Left ventricle myocardium superior (tissue), 1 donor: ENCODE measurements around the gene DNAJC18. TPM values are rescaled to one million over a fixed set of nuclear protein-coding genes. Genes with fewer than 3 reads are reported as not detected.
A peak's percentile ranks its signal among the peaks of the same experiment; 100 is the strongest.
"Not testable (repeated sequence)": the region's sequence is repeated elsewhere in the genome, so short reads cannot be mapped to it uniquely, and the experiment has no call there.

Source experiments
- ATAC-seq: fragments of 200-7000 bp; cut with Tn5 transposase; one replicate; pipeline ENCODE4 v1.9.1; 2020; ENCODE audit warnings: mild to moderate bottlenecking, moderate library complexity
- DNase-seq: peaks from one replicate; pipeline ENCODE4 v3.0.0-alpha.2; 2020
- intact Hi-C: fragments of 100-400 bp; cut with micrococcal nuclease; formaldehyde crosslinking; loops from one replicate; pipeline ENCODE4 v1.11.0; 2022
- long read RNA-seq: library from polyadenylated mRNA; unstranded; transcript quantifications from one replicate; pipeline ENCODE4 v2.0.0, GENCODE V29; 2021
- total RNA-seq: library from RNA; stranded (reverse); fragmentation: NEBNext Ultra II Directional; extraction: Animal tissue kit (Norgen Biotek cat#: 25700); gene quantifications from one replicate; pipeline ENCODE4 v1.2.1, GENCODE V29; 2021
- donor health status: DM: no; HTN: yes; CAD: no; lungs with severe emphysema.

Gene DNAJC18
- 10.5 TPM for total RNA-seq
- long read RNA-seq, full-length matches to known transcripts = 9 of 11 reads
- long read RNA-seq, partial matches to known transcripts = 0 of 11 reads
- long read RNA-seq, other reads (novel, unspliced or antisense) = 2 of 11 reads

DNA sequence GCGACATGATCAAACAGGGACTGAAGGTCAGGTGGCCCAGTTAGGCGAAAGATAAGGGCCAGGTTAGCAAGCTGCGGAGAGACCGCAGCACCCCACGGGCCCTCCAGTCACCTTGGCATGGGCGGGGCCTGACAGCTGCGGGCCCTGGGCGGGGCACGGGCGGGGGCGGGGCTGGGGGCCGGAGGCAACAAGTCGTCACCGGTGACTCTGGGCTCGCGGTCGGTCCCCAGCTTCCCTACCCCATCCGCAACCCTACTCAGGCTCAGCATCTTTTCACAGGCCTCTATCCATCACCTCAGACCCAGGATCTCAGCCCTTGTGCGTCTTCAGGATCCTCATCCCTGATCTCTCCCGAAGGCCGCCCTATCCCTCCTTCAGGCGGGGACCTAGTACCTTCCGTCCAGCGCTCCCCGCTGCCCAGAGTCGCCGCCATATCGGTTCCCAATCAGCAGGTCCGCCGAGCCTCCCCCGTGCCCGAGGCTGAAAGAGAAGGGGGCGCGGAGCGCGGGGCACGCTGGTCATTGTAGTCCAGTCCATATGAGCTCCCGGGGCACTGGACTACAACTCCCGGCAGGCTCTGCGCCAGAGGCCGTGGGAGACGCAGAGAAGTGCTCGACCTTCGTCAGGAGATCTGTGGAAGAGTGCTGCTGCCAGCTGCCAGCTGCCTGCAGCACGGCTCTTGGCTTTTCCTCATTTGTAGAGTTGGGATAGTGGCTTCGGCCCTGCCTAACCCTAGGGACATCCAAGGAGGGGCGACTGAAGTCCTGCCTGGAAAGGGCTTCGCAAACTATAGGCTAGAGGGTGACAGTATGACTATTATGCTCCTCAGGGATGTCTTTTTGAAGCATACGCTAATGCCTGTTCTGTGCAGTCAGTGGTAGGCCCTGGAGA is at the start of gene DNAJC18:
TSS of gene DNAJC18 (minus strand) at position 513 of the 891 bp plus-strand sequence. CDS start at position 433, 80 bp downstream.
- peak; percentile 98 for DNase-seq
- intact Hi-C loops = loop anchor here (5.0 kb wide), 1 partner anchor 73 kb away; no protein-coding TSS in a partner anchor
- peak; percentile 99 for ATAC-seq

- intact Hi-C loops = no loop called here
- peak; percentile 69 for ATAC-seq
- peak; percentile 57 for DNase-seq
Measured at GRCh38 chr5:139488260-139488659, 48.9 kb upstream of the DNAJC18 start.

DNA sequence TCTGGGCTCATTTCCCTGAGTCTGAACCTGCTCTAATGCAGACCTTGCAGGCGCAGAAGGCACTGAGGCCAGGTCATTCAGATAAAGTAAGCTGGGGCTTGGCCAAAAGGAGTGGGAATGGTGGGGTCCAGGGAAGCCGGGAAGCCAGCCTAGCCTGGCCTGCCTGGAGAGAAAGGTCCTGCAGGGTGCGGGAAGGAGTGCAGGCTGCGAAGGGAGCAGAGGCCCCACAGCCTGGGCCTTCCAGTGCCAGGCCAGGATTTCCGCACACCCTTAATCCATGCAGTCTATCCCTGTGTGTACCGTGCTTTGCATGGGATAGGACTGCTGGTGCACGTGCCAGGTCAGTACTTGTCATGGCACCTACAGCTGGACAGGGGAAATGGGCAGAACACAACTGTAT is 46.9 kb upstream of the DNAJC18 start:
- no peak for DNase-seq
- ATAC-seq = no peak
- intact Hi-C loops = no loop called here

DNA sequence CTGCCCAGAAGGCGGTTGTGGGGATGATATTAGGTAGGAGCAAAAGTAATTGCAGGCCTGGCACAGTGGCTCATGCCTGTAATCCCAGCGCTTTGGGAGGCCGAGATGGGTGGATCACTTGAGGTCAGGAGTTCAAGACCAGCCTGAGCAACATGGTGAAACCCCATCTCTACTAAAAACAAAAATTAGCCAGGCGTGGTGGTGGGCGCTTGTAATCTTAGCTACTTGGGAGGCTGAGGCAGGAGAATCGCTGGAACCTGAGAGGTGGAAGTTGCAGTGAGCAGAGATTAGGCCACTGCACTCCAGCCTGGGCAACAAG is 43.5 kb upstream of the DNAJC18 start:
- DNase-seq, intact Hi-C loops, ATAC-seq: not testable (repeated sequence)

DNA sequence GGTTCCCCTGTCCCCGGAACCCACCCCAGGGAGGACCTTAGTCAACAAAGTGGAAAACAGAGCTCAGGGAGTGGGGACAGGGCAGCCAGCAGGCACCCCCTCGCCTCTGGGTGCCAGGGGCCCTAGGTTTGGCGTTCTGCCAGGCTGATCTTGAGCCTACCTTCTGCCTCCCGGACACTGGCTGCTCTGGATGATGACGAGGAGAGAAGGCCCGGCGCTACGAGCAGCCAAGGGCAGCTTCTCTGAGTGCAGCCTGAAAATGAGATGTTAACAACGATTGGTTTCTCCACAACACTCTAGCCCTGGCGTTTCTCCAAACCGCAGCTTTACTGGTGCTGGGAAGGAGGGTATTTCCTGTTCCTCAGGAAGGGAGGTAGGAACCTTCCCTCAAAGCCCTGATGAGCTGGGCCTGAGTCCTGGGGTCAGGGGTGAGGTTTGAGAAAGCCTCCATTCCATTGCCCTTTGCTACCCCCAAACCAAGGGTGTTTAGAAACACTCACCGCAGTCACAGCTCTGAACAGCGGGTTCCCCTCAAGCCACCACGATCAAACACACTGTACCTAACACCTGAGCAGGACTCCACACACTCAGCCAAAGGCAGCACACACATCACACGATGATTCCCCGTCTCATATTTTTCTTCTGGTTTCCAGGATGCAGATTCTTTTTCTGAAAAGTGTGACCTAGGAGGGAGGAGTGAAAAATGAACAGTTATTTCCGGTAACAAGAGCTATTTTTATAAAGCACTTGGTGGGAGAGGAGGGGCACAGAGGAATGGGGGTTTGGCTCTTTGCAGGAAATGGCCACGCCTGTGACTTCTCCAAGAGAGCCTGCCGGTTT is 42.9 kb upstream of the DNAJC18 start, which contains the start of gene STING1:
TSS of gene STING1 (minus strand) at position 709 of the 840 bp plus-strand sequence. CDS start 1,054 bp downstream, outside the sequence.
- peak; percentile 83 for DNase-seq
- ATAC-seq = peak; percentile 77
- intact Hi-C loops = no loop called here

DNA sequence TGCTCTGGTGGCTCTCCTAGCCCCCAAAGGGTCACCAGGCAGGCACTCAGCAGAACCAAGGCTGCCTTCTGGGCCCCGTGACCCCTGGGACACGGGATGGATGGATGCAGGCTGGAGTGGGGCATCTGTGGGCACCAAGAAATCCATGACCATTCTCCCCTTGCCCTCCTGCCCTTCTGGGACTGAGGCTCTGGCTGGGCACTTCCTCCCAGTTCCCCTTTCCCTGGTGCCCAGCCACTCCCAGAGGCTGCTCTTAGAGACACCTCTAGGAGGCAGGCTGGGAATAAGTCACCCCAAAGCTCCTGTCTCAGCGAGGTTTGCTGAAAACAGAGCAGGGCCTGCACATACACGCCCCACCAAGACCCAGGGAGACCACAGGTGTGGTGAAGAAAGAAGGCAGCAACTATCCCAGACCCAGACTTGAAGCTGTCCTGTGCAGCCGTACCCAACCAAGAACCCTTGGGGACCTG is 42.3 kb upstream of the DNAJC18 start:
- ATAC-seq = peak; percentile 63
- peak; percentile 48 for DNase-seq
- intact Hi-C loops = no loop called here

- DNase-seq (peak; percentile 71), ATAC-seq (peak; percentile 53)
- intact Hi-C loops = no loop called here
Measured at GRCh38 chr5:139481122-139481533, 41.8 kb upstream of the DNAJC18 start.

GRCh38 chr5:139479729-139480128 is 40.4 kb upstream of the DNAJC18 start:
- DNase-seq, intact Hi-C loops: not testable (repeated sequence)

DNA sequence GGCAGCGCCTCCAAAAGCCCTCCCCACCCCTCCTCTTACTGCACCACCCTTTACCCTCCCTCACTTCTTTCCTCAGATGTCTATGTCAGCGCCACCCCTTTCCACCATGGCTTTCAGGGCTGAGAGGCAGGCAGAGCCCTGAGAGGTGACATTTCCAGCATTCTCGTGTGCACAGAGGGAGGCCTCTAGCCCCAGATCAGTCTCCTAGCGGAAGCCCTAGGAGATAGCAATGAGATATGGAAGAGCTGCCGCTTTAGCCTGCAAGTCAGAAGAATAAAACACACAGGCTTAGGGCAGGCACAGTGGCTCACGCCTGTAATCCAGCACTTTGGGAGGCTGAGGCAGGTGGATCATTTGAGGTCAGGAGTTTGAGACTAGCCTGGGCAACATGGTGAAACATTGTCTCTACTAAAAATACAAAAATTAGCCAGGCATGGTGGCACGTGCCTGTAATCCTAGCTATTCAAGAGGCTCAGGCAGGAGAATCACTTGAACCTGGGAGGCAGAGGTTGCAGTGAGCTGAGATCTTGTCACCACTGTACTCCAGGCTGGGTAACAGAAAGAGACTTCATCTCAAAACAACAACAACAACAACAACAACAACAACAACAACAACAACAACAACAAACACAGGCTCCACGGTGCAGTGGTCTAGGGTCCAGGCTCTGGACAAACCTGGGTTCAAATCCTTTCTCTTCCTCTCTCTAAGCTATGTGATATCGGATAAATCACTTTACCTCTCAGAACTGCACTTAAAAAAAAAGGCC is 39.5 kb upstream of the DNAJC18 start:
- DNase-seq, intact Hi-C loops, ATAC-seq: not testable (repeated sequence)

More at GRCh38 chr5:139479729-139480128, 40.4 kb upstream of the DNAJC18 start:
- not testable (repeated sequence) for ATAC-seq

DNA sequence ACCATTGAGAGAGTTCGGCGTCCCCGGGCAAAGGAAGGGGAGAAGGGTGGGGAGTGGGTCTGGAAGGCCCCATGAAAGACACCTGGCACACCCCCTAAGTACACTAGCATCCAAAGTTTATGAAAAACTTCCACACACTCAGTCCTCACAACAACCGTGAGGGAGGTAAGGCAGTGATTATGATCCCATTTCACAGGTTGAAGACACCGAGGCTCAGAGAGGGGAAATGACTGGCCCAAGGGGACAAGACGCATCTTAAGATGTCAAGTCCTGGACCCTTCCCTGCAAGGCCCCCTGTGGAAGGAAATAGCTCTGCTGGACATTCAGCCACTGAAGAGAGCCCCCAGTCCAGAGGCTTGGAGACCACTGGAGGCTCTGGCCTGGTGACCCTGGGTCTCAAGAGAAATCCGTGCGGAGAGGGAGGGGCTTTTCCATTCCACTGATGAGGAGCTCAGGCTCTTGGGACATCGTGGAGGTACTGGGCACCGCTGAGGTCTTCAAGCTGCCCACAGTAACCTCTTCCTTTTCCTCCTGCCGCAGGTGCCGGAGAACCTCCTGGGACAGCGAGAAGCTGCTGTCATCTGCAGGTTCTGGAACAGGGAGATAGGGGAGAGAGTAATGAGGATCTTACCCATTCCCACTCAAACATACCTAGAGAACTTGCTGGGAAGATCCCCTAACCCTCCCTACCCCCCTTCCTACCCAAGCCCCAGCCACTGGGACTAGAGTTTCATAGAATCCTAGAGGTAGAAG is 36.7 kb upstream of the DNAJC18 start:
- DNase-seq (no peak), ATAC-seq (no peak)
- intact Hi-C loops = no loop called here

DNA sequence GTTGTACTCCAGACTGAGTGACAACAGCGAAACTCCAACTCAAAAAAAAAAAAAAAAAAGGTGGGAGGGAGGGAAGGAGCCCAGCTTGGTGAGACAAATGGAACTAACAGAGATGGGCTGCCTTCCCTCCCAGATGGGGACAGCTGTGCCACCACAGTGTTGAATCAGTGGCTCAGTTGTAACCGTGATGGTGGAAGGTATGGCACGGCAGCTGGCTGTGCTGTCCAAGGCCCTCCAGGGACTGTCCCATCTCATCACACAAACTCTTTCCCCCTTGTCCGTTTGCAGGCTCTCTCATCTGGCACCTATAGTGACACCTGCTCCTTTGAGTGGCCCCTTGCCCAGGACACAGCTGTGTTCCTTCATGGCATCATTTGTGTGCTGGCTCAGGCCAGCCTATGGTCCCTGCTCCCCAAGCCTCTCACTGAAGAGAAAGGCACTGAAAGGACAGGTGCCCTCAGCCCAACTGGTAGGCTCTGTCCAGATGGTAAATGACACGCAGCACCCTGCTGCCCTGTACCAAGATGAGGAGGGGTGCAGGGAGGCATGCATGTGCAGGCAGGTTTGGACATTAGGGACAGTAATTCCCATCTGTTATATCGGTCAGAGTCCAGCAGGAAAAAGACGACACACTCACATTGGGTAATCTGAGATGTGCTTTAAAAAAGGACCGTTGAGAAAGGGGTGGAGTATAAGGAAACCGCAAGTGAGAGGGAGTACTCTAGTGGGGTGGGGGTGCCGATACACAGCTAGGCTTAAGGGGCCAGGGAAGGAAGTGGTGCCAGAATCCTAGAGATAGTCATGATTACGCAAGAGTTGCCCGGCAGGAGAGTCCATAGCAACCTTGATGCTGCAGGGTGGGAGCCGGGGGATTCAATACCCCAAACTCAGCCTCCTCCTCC is 35.8 kb upstream of the DNAJC18 start:
- peak; percentile 55 for ATAC-seq
- intact Hi-C loops = no loop called here
- DNase-seq = no peak

DNA sequence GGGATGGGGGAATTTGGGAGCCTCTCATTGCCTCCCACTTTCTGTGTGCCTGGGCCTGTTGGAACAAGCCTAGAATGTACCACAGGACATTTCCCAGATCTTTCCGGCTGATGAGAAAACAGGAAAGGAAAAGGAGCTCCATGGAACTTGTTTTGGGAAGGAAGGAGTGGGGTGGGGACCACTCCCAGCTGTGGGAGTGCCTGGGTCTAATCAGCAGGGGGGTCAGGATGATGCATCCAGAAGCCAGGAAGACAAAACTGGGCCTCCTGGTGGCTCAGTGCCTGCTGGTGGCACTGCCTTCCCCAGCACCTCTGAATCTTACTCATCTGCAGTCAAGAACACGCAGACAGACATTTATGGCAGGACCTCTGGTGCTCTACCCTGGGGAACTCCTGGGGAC is 34.2 kb upstream of the DNAJC18 start:
- intact Hi-C loops = no loop called here
- no peak for DNase-seq
- ATAC-seq = no peak

- intact Hi-C loops = no loop called here
- DNase-seq (no peak), ATAC-seq (no peak)
Measured at GRCh38 chr5:139473105-139473504, 33.8 kb upstream of the DNAJC18 start.

DNA sequence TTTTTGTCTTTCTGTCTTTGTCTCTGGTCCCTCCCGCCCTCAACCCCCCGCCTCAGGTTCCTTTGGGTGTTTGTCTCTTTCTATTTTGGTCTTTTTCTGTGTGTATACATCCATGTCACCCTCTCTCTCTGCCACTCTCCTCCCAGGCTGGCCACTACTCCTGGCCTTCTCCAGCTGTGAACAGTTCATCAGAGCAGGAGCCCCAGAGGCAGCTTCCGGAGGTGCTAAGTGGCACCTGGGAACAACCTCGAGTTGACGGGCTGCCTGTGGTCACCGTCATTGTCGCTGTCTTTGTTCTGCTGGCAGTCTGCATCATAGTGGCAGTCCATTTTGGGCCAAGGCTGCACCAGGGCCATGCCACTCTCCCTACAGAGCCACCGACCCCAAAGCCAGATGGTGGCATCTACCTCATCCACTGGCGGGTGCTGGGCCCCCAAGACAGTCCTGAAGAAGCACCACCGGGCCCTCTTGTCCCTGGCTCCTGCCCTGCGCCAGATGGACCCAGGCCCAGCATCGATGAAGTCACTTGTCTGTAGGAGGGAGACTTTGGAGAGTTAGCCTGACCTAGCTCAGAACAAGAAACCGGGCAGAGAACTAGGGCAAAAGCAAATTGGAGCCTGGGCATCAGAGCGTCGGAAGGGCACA is 33.2 kb upstream of the DNAJC18 start:
- DNase-seq (no peak), ATAC-seq (no peak)
- intact Hi-C loops = no loop called here

DNA sequence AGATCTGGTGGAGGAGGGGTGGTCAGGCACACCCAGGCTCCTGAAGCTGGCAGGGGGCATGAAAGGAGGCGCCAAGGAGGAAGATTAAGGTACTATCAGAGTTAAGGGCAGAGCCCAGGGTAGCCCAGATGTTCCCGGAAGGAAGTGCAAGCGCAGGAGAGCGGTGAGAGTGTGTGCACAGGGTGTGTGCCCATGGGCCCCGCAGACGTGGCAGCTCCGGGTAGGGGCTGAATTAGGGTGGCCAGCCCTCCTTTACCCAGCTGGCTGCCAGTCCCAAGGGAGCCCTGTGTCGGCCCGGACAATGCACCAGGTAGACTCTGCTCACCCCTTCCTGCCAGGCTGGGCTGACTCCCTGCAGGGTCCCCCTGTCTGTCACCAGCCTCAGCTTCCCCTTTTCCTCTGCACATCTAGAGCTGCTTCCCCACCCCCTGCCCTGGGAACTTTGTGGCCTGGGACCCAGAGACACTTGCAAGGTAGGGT is 31.5 kb upstream of the DNAJC18 start, which contains the start of gene SMIM33:
TSS of gene SMIM33 (plus strand) at position 184 of the 480 bp plus-strand sequence. CDS start at position 302, 118 bp downstream.
- intact Hi-C loops = no loop called here
- ATAC-seq = no peak

GRCh38 chr5:139468421-139468931 is 29.2 kb upstream of the DNAJC18 start:
- DNase-seq = no peak
- intact Hi-C loops = no loop called here
- ATAC-seq = peak; percentile 22

More for the DNA sequence above, 31.5 kb upstream of the DNAJC18 start, which contains the start of gene SMIM33:
- no peak for DNase-seq
